HepG2 (cell line): Measurements from ENCODE around the gene JPH3. TPM values are rescaled to one million over a fixed set of nuclear protein-coding genes. Genes with fewer than 3 reads are reported as not detected.

Experiments used
- ATAC-seq: fragments of 200-7000 bp; cut with Tn5 transposase; 3 replicates; pipeline ENCODE4 v1.9.1; 2020; ENCODE audit warnings: mild to moderate bottlenecking, moderate library complexity
- BruUV-seq: library from RNA; stranded (reverse); fragments of 400-500 nt; replicated peaks from 2 replicates; lab custom pipeline; 2021; lab: Mats Ljungman, UMichigan
- CTCF ChIA-PET: fragments of 300-600 bp; formaldehyde crosslinking; extraction: SDS; loops from one replicate; lab custom pipeline; 2021; ENCODE audit warnings: low total read pairs, inconsistent platforms, low intra/inter-chr PET ratio; lab: Yijun Ruan, JAX
- POLR2A ChIA-PET: fragments of 350-600 bp; sonication (Branson Sonifier 250); formaldehyde crosslinking; loops from one replicate; lab custom pipeline; 2020; ENCODE audit warnings: antibody characterized with exemption, inconsistent platforms; lab: Yijun Ruan, JAX
- DNase-seq: peaks from one replicate; pipeline ENCODE4 v3.0.0-alpha.2; 2015; ENCODE audit warnings: low spot score
- FAIRE-seq: peaks from 3 replicates; lab custom pipeline; 2011; peaks lifted over from hg19 to GRCh38; lab: Jason Lieb, UNC
- H2AFZ ChIP-seq: one replicate; pipeline ENCODE4 v1.6.1; 2011; ENCODE audit warnings: low read length, inconsistent platforms
- H3K27ac ChIP-seq: fragments of 300-600 bp; 3 replicates; pipeline ENCODE4 v1.8.0; 2011; ENCODE audit warnings: mixed run types, mild to moderate bottlenecking, mixed read lengths, low read length, inconsistent platforms; ENCODE audit not compliant: insufficient read depth; ENCODE audit errors: extremely low read length
- H3K27me3 ChIP-seq, 2 experiments: fragments of 200-600 bp in 1 of 2; 2 replicates in 1 of 2; 3 replicates in 1 of 2; pipeline versions ENCODE4 v1.6.0 to v1.8.0; 2011; ENCODE audit warnings: low read length in 2 of 2, mild to moderate bottlenecking in 2 of 2, moderate library complexity in 2 of 2, inconsistent platforms in 1 of 2; ENCODE audit not compliant: insufficient read depth in 2 of 2, control insufficient read depth in 1 of 2
- H3K36me3 ChIP-seq, 2 experiments: fragments of 200-600 bp in 1 of 2; replicated peaks in 1 of 2; 2 replicates in 1 of 2; 3 replicates in 1 of 2; pipeline versions ENCODE4 v1.5.1 to v1.8.0; 2011; ENCODE audit warnings: low read length in 2 of 2, inconsistent platforms in 1 of 2; ENCODE audit not compliant: insufficient read depth in 2 of 2, control insufficient read depth in 1 of 2
- H3K4me1 ChIP-seq: 2 replicates; pipeline ENCODE4 v1.5.1; 2012; ENCODE audit warnings: low read length, inconsistent platforms; ENCODE audit not compliant: insufficient read depth
- H3K4me2 ChIP-seq: 2 replicates; pipeline ENCODE4 v1.6.0; 2011; ENCODE audit warnings: low read depth, low read length, inconsistent platforms
- H3K4me3 ChIP-seq, 3 experiments: fragments of 200-600 bp in 1 of 3; sonication (generic), shearing (Covaris generic) in 1 of 3; replicated peaks in 1 of 3; 2 replicates each; pipeline ENCODE4 v1.5.1; 2011 to 2016; ENCODE audit warnings: low read length in 3 of 3, inconsistent platforms in 2 of 3, low read depth in 2 of 3, mild to moderate bottlenecking in 2 of 3, control low read depth in 1 of 3, mixed read lengths in 1 of 3; ENCODE audit not compliant: insufficient read depth in 1 of 3
- H3K79me2 ChIP-seq: one replicate; pipeline ENCODE4 v1.6.1; 2011; ENCODE audit warnings: low read length, inconsistent platforms; ENCODE audit not compliant: insufficient read depth
- H3K9ac ChIP-seq: 2 replicates; pipeline ENCODE4 v1.6.0; 2011; ENCODE audit warnings: mild to moderate bottlenecking, low read depth, low read length, inconsistent platforms; ENCODE audit not compliant: insufficient read depth
- H3K9me3 ChIP-seq: 2 replicates; pipeline ENCODE4 v1.5.1; 2012; ENCODE audit warnings: mild to moderate bottlenecking, low read length
- H4K20me1 ChIP-seq: 2 replicates; pipeline ENCODE4 v1.6.0; 2011; ENCODE audit warnings: inconsistent platforms, mild to moderate bottlenecking, low read length, moderate library complexity; ENCODE audit not compliant: insufficient read depth
- ATF7 ChIP-seq, 2 experiments: fragments of 450-650 bp in 1 of 2; sonication (generic) in 1 of 2; formaldehyde crosslinking in 1 of 2; IDR thresholded peaks; 2 replicates each; pipeline versions ENCODE4 v1.4.0 to v1.6.1; 2016 to 2020; ENCODE audit warnings: antibody characterized with exemption in 1 of 2, mild to moderate bottlenecking in 1 of 2, missing genetic modification reagents in 1 of 2
- MYC ChIP-seq: sonication (generic); formaldehyde crosslinking; IDR thresholded peaks from 2 replicates; pipeline ENCODE4 v1.9.0; 2021; ENCODE audit warnings: missing genetic modification reagents, borderline replicate concordance
- NCOA5 ChIP-seq: sonication (generic); formaldehyde crosslinking; IDR thresholded peaks from 2 replicates; pipeline ENCODE4 v1.4.0; 2020; ENCODE audit warnings: missing genetic modification reagents
- RBAK ChIP-seq: sonication (generic); formaldehyde crosslinking; IDR thresholded peaks from 2 replicates; pipeline ENCODE4 v1.5.1; 2020; ENCODE audit warnings: mild to moderate bottlenecking, missing genetic modification reagents
- SPEN ChIP-seq: sonication (generic); formaldehyde crosslinking; IDR thresholded peaks from 2 replicates; pipeline ENCODE4 v1.5.1; 2020; ENCODE audit warnings: low read depth, mild to moderate bottlenecking, missing genetic modification reagents
- THYN1 ChIP-seq: sonication (generic); formaldehyde crosslinking; IDR thresholded peaks from 2 replicates; pipeline ENCODE4 v1.8.1; 2023; ENCODE audit warnings: low read depth, mild to moderate bottlenecking, moderate library complexity, missing genetic modification reagents, borderline replicate concordance
- ZBTB21 ChIP-seq: sonication (generic); formaldehyde crosslinking; IDR thresholded peaks from 2 replicates; pipeline ENCODE4 v1.4.0; 2020; ENCODE audit warnings: missing genetic modification reagents
- ZEB1 ChIP-seq: IDR thresholded peaks from 2 replicates; pipeline ENCODE4 v1.6.1; 2012; ENCODE audit warnings: mild to moderate bottlenecking, low read depth, inconsistent platforms; ENCODE audit not compliant: insufficient replicate concordance
- ZNF263 ChIP-seq: sonication (generic); formaldehyde crosslinking; IDR thresholded peaks from 2 replicates; pipeline ENCODE4 v1.4.0; 2020; ENCODE audit warnings: missing genetic modification reagents
- ZNF292 ChIP-seq: sonication (generic); formaldehyde crosslinking; IDR thresholded peaks from 2 replicates; pipeline ENCODE4 v1.8.1; 2022; ENCODE audit warnings: mild to moderate bottlenecking, low read depth, missing genetic modification reagents, borderline replicate concordance
- ZNF512B ChIP-seq: sonication (generic); formaldehyde crosslinking; IDR thresholded peaks from 2 replicates; pipeline ENCODE4 v1.5.1; 2020; ENCODE audit warnings: missing genetic modification reagents, mild to moderate bottlenecking, borderline replicate concordance
- ZNF576 ChIP-seq: sonication (generic); formaldehyde crosslinking; IDR thresholded peaks from 2 replicates; pipeline ENCODE4 v1.4.0; 2020; ENCODE audit warnings: mild to moderate bottlenecking, missing genetic modification reagents
- ZNF775 ChIP-seq: sonication (generic); formaldehyde crosslinking; IDR thresholded peaks from 2 replicates; pipeline ENCODE4 v1.4.0; 2020; ENCODE audit warnings: missing genetic modification reagents, mild to moderate bottlenecking, moderate library complexity, borderline replicate concordance
- ZNF850 ChIP-seq: sonication (generic); formaldehyde crosslinking; conservative IDR thresholded peaks from 2 replicates; pipeline ENCODE4 v1.9.0; 2021; ENCODE audit warnings: mild to moderate bottlenecking, missing genetic modification reagents
- WGBS: methylation state at CpG from one replicate; pipeline ENCODE4 v1.1.6; 2017; ENCODE audit warnings: low lambda C conversion rate; 5-methylcytosine and 5-hydroxymethylcytosine counted together
- in situ Hi-C: cut with HindIII; loops from 2 replicates; pipeline ENCODE4 v1.10.0; 2017; ENCODE audit warnings: low pct_unique_long_range_greater_than_20kb; ENCODE audit not compliant: extremely low pct_ligation_motif_present
- intact Hi-C: fragments of 100-400 bp; cut with micrococcal nuclease; formaldehyde crosslinking; loops from one replicate; pipeline ENCODE4 v1.10.0; 2022; ENCODE audit not compliant: unreplicated experiment
- polyA plus RNA-seq, 8 experiments: library from polyadenylated mRNA; depleted of rRNA in 3 of 8; stranded (reverse) in 7 of 8; unstranded in 1 of 8; fragments of >200 nt; fragmentation: Illumina TruSeq in 4 of 8; extraction: Trizol in 4 of 8; gene quantifications; 2 replicates each; pipeline versions ENCODE4 v1.2.1 to v1.2.3, GENCODE V29; 2011 to 2016; ENCODE audit warnings: low read depth in 4 of 8, missing spikeins in 1 of 8, mixed read lengths in 1 of 8; ENCODE audit not compliant: insufficient read depth in 1 of 8
- total RNA-seq, 5 experiments: library from RNA; depleted of rRNA; stranded (reverse); fragments of >200 nt; fragmentation: Illumina TruSeq; extraction: Trizol; gene quantifications; 2 replicates each; pipeline ENCODE4 v1.2.3, GENCODE V29; 2016; ENCODE audit warnings: low read depth in 1 of 5

Gene JPH3
- total and polyA plus RNA-seq, 2 of the 13 experiments (the other 11 are each of a cell fraction or from before 2014, with no cell fraction given) = not detected

- TF ChIP-seq ZBTB21 (CRISPR knock-in tag) = no peak
- no peak for TF ChIP-seq ZNF850
- no peak for TF ChIP-seq THYN1
- no peak for TF ChIP-seq RBAK (CRISPR knock-in tag)
- TF ChIP-seq ZNF576 (CRISPR knock-in tag) = no peak
- no peak for TF ChIP-seq ZEB1
- no peak for TF ChIP-seq ZNF775 (CRISPR knock-in tag)
These were observed 2.4 kb downstream of the JPH3 start (continued) for GRCh38 chr16:87604634-87605111.

DNA sequence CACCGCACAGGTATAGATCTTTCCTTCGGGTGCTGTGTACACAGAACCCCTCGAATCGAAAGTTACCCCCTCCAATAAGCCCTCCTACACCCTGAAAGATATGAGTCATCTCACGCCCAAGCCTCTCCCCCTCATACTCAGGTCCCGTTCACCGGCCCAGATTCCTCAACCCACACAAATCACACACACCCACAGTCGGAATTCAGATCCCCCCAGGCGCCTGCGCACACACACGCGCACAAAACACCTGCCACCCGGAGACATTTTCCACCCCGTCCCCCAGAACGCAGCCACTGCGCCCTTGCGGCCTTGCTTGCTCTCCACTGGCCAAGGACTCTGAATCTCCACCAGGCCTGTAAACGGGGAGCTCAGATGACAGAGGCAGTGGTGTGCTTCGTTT, 4.9 kb downstream of the JPH3 start:
- no peak for FAIRE-seq
- Histone ChIP-seq H3K27ac (no peak overlapping the region), H3K79me2 (no peaks in the 10 kb centered on the region), H3K36me3 (no peaks in the 10 kb centered on the region), H4K20me1 (peaks cover 8% of the 10 kb centered on the region), H3K4me1 (no peaks in the 10 kb centered on the region), H3K27me3 (peaks cover 22 to 77% of the 10 kb centered on the region in 2 experiments), H3K9me3 (no peaks in the 10 kb centered on the region), H2AFZ (no peak overlapping the region), H3K4me2 (no peak overlapping the region), H3K9ac (no peak overlapping the region), H3K4me3 (no peak overlapping the region)
- 50% methylated on average over 19 of the region's 19 CpGs for WGBS
- no peak for TF ChIP-seq ZNF292 (CRISPR knock-in tag)
- TF ChIP-seq MYC (CRISPR knock-in tag) = no peak
- no peak for TF ChIP-seq ZNF263 (CRISPR knock-in tag)
- TF ChIP-seq SPEN (CRISPR knock-in tag) = no peak
- TF ChIP-seq NCOA5 = no peak
- TF ChIP-seq ATF7 (IDR thresholded peaks at IDR 0.05) = no peak
- no peak for TF ChIP-seq ATF7 (CRISPR knock-in tag; IDR thresholded peaks at IDR 0.05)
- no peak for TF ChIP-seq ZNF512B (CRISPR knock-in tag)
- POLR2A ChIA-PET = no interaction called here
- CTCF ChIA-PET = no interaction called here
- intact Hi-C loops (loop anchor here (10.0 kb wide), 1 partner anchor 58 kb away; no protein-coding TSS in a partner anchor), in situ Hi-C loops (no loop called here)
- BruUV-seq = no TSS peak
- ATAC-seq = no peak
- no peak for DNase-seq
